ENCODE measurements around the gene GALNT12. TPM values are rescaled to one million over a fixed set of nuclear protein-coding genes. Genes with fewer than 3 reads are reported as not detected.

Gene GALNT12
- total RNA-seq, 1 donor: 1.3 TPM

DNA sequence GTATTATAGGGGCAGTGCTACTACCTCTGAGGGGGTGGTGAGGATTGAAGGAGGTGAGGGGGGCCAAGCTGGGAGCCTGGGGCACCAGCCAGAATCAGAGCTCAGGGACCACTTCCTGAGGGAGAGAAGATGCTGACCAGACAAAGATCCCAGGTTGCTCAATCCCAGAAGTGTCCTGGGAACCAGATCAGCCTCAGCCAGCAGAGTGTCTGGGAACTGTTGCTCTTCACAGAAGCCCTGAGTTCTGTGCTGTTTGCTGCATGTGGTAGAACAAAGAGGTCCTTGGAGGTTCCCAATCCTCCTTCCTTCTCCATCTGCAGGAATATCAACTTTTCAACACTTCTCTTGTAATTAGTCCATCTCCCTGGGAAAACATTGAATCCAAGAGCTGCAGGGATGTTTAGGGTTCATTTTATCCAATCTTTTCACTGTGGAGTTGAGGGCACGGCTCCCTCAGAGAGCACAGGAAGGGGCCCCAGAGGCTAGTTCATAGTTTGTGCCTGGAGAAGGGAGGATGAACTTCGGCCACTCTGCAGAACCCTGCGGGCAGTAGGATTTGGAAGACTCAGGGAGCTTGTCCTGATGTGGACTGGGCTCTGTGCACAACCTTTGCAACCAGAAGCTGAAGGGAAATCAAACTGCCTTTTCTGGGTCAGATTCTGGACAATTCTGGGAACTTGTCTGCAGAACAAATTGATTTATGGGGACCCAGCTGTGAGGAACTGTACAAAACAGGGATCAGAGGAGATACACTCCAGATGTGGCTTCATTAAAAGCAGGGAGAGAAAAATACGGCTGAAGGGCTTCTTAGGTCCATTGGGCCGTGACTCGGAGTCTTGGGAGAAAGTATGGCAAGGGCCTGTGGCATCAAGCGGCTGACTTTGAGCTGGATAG is 57.1 kb downstream of the GALNT12 start:
- TF ChIP-seq, protein P1, sequence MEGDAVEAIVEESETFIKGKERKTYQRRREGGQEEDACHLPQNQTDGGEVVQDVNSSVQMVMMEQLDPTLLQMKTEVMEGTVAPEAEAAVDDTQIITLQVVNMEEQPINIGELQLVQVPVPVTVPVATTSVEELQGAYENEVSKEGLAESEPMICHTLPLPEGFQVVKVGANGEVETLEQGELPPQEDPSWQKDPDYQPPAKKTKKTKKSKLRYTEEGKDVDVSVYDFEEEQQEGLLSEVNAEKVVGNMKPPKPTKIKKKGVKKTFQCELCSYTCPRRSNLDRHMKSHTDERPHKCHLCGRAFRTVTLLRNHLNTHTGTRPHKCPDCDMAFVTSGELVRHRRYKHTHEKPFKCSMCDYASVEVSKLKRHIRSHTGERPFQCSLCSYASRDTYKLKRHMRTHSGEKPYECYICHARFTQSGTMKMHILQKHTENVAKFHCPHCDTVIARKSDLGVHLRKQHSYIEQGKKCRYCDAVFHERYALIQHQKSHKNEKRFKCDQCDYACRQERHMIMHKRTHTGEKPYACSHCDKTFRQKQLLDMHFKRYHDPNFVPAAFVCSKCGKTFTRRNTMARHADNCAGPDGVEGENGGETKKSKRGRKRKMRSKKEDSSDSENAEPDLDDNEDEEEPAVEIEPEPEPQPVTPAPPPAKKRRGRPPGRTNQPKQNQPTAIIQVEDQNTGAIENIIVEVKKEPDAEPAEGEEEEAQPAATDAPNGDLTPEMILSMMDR (IDR thresholded peaks at IDR 0.05; ENCODE audit: insufficient read depth, low read depth, low read length): no peak
- no peak overlapping the region for H3K4me3 ChIP-seq (ENCODE audit: low read depth, low read length)
- peak; percentile 97 for DNase-seq (ENCODE audit: low read depth)

DNA sequence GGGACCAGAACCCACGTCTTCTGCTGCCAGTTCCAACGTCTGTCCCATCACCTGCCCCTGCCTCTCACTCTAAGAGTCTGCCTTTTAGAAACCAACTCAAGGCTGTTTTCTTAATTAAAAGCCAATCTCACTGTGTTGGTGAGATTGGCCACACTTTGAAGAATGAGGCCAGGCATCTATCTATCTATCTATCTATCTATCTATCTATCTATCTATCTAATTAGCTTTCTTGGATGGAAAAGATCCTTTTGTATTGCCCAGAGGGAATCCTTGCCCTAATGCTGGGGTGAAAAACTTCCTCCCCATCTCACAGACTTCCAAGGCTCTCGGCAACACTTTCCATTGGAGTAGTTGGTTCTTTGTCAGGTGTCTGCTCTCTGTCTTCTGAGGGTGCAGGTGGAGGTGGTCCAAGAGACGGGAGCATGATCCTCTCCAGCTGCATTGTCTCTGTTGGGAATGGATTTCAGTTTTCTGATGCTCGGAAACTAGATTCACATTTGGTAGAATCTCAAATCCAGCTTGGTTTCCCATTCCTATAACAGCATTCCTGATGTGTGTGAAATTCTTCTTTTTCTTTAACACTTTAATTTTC is 57.9 kb downstream of the GALNT12 start:
- TF ChIP-seq, protein P1 (IDR thresholded peaks at IDR 0.05; ENCODE audit: insufficient read depth, low read depth, low read length): no peak
- DNase-seq (ENCODE audit: low read depth): no peak
- H3K4me3 ChIP-seq (ENCODE audit: low read depth, low read length): no peak overlapping the region

DNA sequence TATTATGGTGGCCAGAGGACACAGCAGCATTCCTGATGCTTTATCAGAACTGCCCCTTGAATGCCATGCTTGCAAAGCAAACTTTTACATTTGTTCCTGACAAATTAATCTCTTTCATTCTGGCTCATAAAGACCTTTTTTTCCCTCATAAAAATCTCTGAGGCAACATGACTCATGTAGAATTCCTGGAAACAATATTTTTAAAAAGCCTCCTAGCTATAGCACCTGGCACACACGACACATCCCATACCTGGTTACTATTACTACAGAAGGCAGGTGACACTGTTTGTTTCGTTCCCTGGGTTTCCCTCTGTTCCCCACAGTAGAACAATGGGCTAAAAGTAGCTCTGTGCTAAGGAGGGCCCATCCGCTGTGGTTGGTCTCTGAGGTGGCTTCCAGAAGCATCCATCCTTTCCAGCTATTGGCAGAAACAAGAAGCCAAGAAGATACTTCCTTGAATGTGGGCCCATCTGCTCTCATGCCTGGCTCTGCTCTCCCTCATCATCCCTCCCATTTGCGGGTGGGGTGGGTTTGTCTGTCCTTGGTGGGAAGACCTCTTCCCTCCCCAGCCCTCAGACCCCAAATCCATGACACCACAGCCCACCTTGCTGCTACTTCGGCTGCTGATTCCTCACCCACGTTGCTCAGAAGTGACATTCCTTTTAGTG is 59.1 kb downstream of the GALNT12 start:
- TF ChIP-seq, protein P1 (IDR thresholded peaks at IDR 0.05; ENCODE audit: insufficient read depth, low read depth, low read length): no peak
- no peak overlapping the region for H3K4me3 ChIP-seq (ENCODE audit: low read depth, low read length)
- DNase-seq (ENCODE audit: low read depth): peak; percentile 66

DNA sequence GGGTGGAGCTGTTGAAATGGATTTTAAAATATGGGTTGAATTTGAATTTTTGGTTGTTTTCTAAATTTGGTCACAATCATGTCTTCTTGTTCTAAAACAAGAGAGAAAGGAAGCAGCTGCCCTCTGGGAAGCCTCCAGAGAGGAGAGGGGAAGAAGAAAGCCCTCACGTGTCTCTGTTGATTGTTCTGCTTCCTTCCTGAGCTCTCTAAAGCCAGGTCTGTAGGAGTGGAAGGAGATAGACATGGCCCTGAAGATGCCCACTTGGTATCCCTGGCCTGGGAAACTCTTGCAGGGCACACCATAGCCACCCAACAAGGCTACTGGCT is 59.6 kb downstream of the GALNT12 start:
- TF ChIP-seq, protein P1 (IDR thresholded peaks at IDR 0.05; ENCODE audit: insufficient read depth, low read depth, low read length): no peak
- DNase-seq (ENCODE audit: low read depth): no peak
- no peak overlapping the region for H3K4me3 ChIP-seq (ENCODE audit: low read depth, low read length)

DNA sequence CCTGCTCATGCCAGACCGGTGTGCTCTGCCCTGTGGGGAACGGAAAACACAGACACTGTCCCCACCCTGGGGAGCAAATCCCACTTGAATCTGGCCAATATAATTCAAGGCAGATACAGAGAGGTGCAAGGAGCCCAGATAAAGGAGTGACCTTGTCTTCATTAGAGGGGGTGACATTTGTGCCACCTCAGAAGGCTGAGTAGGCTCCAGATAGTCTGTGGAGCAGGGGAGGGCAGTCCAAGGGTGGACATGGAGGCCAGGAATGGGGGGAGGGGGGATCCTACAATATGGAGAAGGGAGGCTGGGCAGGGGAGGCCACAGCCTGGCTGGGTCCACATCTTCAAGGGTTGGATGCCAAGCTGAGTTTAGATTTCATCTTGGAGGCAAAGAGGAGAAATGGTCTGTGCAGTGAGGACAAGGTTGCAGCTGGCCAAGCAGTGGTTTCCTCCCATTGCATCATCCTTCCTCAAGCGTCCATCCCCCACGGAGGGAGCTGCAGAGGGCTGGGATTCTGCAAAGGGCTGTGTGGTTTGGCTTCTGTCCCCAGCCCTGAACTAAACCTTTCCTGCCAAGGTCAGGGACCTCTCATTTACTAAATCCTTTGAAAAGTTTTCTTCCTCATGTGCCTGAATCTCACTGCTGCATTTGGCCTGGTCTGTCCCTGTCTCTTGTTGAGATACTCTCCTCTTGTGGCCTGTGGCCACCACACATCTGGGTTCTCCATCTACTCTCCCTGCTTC is 60.1 kb downstream of the GALNT12 start:
- no peak overlapping the region for H3K4me3 ChIP-seq (ENCODE audit: low read depth, low read length)
- DNase-seq (ENCODE audit: low read depth): peak; percentile 98
- TF ChIP-seq, protein P1 (IDR thresholded peaks at IDR 0.05; ENCODE audit: insufficient read depth, low read depth, low read length): no peak

DNA sequence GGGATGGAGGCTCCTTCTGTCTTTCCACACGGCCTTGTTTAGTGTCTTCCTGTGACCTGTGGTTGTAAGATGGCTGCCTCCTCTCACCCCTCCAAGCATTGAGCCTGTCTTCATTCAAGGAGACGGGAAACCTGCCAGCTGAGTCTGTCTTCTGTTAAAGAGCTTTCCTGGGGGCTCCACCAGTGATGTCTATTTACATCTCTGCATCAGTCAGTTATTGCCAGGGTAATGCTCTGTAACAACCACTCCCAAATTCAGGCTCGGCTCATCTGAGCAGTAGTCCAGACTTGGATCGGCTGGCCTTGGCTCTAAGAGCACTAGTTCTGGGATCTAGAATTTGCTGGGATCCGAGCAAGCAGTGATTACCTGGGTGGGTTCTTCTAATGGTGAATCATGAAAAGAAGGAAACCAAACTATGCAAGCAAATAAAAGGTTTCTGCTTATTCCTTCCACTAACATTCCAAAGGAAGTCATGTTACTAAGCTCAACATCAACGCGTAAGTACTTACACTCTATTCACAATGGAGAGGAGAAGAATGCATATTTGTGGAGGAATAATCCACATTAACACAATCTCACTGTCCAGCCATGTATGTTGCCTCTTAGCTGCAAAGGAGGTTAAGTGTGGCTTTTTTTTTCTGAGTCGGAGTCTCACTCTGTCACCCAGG is 61.7 kb downstream of the GALNT12 start:
- no peak for DNase-seq (ENCODE audit: low read depth)
- no peak overlapping the region for H3K4me3 ChIP-seq (ENCODE audit: low read depth, low read length)
- TF ChIP-seq, protein P1 (IDR thresholded peaks at IDR 0.05; ENCODE audit: insufficient read depth, low read depth, low read length): no peak
